GM23248 (cell line): ENCODE data around the gene LINGO4.

ENCODE experiments used
- EZH2 ChIP-seq: fragments of 200-600 bp; sonication (generic); IDR thresholded peaks from 2 replicates; pipeline ENCODE4 v1.6.1; 2018; ENCODE audit warnings: antibody characterized with exemption, mild to moderate bottlenecking; ENCODE audit not compliant: insufficient read depth, poor library complexity, severe bottlenecking
- EZH2phosphoT487 ChIP-seq: fragments of 200-600 bp; sonication (generic); IDR thresholded peaks from 2 replicates; pipeline ENCODE4 v1.6.1; 2018; ENCODE audit warnings: antibody characterized with exemption, moderate library complexity, mild to moderate bottlenecking, low read depth; ENCODE audit not compliant: insufficient read depth

DNA sequence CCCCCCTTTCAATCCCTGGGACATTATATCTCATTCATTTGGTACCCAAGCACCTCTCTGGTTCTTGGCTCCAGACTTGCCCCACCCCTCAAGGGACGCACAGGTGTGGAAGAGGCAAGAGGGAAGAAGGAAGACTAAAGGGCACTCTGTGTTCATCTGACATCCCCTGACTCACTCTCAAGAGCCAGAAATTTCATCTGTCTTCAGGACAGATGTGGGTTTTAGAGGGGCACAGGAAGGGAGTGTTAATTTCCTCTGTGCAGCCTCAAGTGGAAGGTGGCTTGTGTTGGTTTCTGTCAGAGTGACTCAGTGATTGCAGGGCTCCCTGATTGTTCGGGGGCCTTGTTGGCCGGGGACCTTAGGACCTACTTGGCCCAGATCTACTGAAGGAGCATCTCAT is 32.0 kb upstream of the LINGO4 start:
- TF ChIP-seq EZH2phosphoT487 (no peak), EZH2 (no peak)
